GM12874 (cell line): Measurements from ENCODE around the gene PTCD3.

ENCODE experiments used
- TF ChIP-seq, protein P1 (sequence below): IDR thresholded peaks from 2 replicates; pipeline ENCODE4 v1.5.1; 2011; ENCODE audit warnings: low read depth, mild to moderate bottlenecking, control low read depth, low read length, moderate library complexity; ENCODE audit not compliant: insufficient read depth

PTCD3 gene

DNA sequence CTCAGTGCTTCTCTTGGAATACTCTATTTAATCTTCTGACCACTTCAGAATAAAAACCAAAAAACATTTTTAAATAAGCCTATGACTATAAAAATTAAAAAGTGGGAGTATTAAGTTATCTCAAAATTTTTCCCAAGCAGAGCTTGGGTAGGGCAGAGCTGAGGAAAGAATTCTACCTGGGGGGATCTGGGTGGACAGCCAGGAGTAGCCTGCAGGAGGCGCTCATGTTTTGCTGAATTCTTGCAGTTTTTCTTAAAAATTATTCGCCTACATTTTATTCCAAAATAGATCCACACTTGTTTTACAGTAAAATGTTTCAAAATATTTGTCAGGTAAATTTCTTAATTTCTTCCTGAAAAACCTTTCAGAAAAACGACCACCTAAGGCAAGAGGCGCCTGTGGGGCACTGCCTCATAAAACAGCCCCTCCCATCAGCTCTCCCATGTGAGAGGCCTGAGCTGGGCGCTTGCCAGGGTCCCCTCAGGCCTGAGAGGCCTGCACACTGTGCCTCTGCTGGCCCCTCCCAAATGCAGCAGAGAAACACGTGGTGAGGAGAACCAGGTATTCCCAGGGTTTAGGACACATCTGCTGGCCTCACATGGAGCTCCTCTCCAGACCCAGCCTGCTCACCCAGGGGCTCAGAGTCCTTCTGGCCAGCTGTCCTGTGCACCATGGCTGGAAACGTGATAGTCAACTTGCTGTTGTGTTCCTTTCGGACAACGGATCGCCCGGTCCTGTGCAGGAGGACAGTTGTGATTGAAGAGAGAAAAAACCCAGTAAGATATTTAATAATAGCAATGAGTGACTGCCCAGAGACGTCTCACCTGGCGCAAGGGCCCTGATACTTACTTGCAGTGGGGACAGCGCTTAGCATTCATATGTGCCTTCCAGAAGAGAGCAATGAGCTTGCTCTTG, 17.8 kb upstream of the PTCD3 start:
- TF ChIP-seq, protein P1, sequence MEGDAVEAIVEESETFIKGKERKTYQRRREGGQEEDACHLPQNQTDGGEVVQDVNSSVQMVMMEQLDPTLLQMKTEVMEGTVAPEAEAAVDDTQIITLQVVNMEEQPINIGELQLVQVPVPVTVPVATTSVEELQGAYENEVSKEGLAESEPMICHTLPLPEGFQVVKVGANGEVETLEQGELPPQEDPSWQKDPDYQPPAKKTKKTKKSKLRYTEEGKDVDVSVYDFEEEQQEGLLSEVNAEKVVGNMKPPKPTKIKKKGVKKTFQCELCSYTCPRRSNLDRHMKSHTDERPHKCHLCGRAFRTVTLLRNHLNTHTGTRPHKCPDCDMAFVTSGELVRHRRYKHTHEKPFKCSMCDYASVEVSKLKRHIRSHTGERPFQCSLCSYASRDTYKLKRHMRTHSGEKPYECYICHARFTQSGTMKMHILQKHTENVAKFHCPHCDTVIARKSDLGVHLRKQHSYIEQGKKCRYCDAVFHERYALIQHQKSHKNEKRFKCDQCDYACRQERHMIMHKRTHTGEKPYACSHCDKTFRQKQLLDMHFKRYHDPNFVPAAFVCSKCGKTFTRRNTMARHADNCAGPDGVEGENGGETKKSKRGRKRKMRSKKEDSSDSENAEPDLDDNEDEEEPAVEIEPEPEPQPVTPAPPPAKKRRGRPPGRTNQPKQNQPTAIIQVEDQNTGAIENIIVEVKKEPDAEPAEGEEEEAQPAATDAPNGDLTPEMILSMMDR, result peak; percentile 41; the same call in 1 of the 2 replicates

DNA sequence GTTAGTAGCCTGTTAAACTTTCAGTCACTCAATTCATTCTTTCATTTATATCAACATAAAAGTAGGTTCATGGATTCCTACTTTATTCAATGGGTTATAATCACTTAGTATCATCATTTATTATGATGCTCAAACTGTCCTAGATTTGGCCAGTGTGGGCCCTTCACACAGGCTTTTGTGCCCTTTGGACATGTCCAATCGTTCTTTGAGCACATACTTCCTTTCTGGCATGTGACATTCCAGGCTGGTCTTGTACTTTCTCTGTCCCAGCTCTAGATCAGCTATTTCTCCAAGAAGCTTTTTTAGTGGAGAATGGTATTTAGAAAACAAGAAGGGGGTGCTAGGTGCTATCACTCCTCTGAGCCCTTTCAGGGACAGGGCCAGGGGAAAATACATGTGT, 11.8 kb upstream of the PTCD3 start:
- TF ChIP-seq, protein P1, result no peak

DNA sequence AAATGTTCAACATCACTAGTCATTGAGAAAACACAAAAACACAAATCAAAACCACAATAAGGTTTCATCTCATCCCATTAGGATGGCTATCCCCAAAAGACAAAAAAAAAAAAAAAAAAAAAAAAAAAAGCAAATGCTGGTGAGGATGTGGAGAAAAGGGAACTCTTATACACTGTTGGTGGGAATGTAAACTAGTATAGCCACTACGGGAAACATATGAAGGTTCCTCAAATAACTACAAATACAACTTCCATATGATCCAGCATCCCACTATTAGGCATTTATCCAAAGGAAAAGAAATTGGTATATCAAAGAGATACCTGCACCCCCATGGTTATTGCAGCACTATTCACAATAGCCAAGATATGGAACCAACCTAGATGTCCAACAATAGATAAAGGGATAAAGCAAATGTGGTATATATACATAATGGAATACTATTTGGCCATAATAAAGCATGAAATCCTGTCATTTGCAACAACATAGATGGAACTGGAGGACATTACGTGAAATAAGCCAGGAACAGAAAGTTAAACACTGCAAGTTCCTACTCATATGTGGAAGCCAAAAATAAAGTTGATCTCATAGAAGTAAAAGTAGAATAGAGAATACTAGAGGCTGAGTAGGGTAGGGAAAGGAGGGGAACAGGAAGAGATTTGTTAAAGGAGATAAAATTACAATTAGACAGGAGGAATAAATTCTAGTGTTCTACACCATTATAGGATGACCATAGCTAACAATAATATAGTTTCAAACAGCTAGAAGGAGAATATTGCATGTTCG, 8.7 kb upstream of the PTCD3 start:
- TF ChIP-seq, protein P1, result no peak

DNA sequence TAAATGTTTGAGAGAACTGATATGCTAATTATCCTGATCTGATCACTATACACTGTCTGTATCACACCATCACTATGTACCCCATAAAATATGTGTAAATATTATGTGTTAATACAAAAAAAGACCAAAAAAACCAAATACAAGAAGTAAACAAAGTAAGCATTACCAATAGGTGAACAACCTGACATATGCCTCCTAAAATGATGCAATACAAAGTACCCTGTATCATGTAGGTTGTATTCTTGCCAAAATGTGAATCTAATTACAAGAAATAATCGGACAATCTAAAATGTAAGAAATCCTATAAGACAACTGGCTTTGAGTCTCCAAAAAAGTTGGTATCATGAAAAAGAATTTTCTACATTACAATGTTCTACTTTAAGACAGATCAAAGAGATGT, 8.1 kb upstream of the PTCD3 start:
- TF ChIP-seq, protein P1, result no peak

DNA sequence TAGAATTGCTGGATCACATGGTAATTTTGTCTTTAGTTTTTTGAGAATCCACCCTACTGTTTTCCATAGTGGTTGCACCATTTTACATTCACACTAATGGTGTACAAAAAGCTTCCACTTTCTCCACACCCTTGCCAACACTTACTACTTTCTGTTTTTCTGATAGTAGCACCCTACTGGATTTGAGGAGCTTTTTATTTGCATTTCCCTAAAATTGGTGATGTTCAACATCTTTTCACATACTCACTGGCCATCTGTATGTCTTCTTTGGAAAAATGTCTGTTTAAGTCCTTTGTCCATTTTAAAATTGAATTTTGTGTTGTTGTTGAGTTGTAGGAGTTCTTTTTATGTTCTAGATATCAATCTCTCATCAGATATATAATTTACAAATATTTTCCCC, 3.9 kb upstream of the PTCD3 start:
- TF ChIP-seq, protein P1, result no peak

DNA sequence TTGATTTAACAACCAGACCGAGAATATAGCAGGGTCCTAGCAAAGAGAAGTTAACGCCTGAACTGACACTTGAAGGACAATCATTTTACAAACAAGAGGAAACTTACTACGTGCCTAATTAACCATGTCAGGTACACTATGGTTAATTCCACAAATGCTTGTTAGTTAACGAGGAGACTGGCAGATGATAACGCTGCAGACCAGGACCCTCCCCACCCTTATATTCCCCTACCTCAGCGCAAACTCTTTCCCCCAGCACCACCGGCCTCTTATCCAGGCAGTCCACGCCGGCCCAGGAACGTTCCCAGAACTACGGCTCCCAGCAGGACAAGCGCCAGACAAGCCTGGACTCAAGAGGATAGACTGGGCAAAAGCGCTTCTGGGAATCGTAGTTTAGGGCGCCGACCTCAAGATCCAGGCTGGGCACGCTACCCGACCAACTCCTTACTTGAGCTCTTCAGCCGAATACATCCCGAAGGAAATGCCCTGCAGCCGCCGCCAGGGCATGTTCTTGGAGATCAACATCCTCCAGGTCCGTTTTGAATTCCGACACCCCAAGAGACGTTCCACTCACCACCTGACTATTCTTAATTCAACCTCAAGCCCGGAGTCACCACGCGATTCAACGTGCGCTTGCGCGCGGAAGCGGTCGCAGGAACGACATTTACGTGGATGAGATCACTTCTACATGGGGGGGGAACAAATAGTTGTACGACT, 625 bp upstream of the PTCD3 start, which contains the start of gene POLR1A:
Gene POLR1A, minus strand, starts transcription at position 635 of the 717 bp plus-strand sequence. Its CDS starts 110 bp downstream, at position 525.
- TF ChIP-seq, protein P1, result no peak

DNA sequence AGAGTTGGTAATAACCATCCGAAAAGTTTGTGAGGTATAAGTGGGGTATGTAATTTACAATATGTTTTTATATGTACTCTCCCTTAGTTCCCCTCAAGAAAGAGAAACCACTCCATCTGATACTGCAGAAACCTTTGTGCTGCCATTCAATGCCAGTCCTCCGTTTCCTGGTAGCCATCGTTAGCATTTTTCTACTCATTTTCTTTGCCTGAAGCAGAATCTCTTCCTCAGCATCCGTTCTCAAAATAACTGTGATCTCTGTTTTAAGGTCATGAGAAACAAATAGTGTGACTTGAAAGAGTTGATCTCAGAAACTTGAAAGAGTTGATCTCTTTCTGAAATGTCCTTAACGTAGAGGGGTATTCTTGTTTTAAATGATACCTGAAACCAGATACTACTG, 996 bp downstream of the PTCD3 start:
- TF ChIP-seq, protein P1, result no peak
